IMR-90 (cell line): ENCODE measurements around the gene ZNF761. TPM values are rescaled to one million over a fixed set of nuclear protein-coding genes. Genes with fewer than 3 reads are reported as not detected.
"Not testable (repeated sequence)": the region's sequence is repeated elsewhere in the genome, so short reads cannot be mapped to it uniquely, and the experiment has no call there.

Experiments
- ATAC-seq: fragments of 200-7000 bp; cut with Tn5 transposase; 2 replicates; pipeline ENCODE4 v1.9.1; 2020; ENCODE audit warnings: low read depth, mild to moderate bottlenecking, moderate library complexity
- BruUV-seq: library from RNA; stranded (reverse); fragments of 400-500 nt; replicated peaks from 2 replicates; lab custom pipeline; 2021; lab: Mats Ljungman, UMichigan
- CTCF ChIA-PET: fragments of 300-600 bp; formaldehyde crosslinking; extraction: SDS; loops from one replicate; lab custom pipeline; 2021; ENCODE audit warnings: antibody characterized with exemption; lab: Yijun Ruan, JAX
- POLR2A ChIA-PET: fragments of 300-600 bp; sonication (Branson Sonifier 250); formaldehyde crosslinking; loops from one replicate; lab custom pipeline; 2022; ENCODE audit warnings: antibody characterized with exemption; ENCODE audit not compliant: unreplicated experiment; lab: Charles Lee
- DNase-seq: peaks from one replicate; pipeline ENCODE4 v3.0.0; 2013
- H2AFZ ChIP-seq: replicated peaks from 2 replicates; pipeline ENCODE3; 2013; ENCODE audit warnings: low read length, mild to moderate bottlenecking; ENCODE audit not compliant: poor library complexity
- H2AK5ac ChIP-seq: 2 replicates; pipeline ENCODE4 v1.6.1; 2013; ENCODE audit warnings: low read depth, low read length, inconsistent platforms
- H2AK9ac ChIP-seq: replicated peaks from 2 replicates; pipeline ENCODE3; 2013; ENCODE audit warnings: mild to moderate bottlenecking, low read depth, low read length, moderate library complexity; ENCODE audit not compliant: poor library complexity
- H2BK120ac ChIP-seq: 2 replicates; pipeline ENCODE4 v1.6.1; 2013; ENCODE audit warnings: low read depth, low read length, inconsistent platforms
- H2BK15ac ChIP-seq: 3 replicates; pipeline ENCODE4 v1.6.1; 2013; ENCODE audit warnings: low read depth, low read length, inconsistent platforms
- H2BK20ac ChIP-seq: 2 replicates; pipeline ENCODE4 v1.6.1; 2013; ENCODE audit warnings: low read depth, mild to moderate bottlenecking, inconsistent platforms, low read length, moderate library complexity
- H2BK5ac ChIP-seq: 2 replicates; pipeline ENCODE4 v1.6.1; 2013; ENCODE audit warnings: mild to moderate bottlenecking, low read depth, low read length, inconsistent platforms; ENCODE audit not compliant: poor library complexity, severe bottlenecking
- H3K14ac ChIP-seq: replicated peaks from 2 replicates; pipeline ENCODE4 v1.6.1; 2013; ENCODE audit warnings: low read depth, low read length, inconsistent platforms
- H3K18ac ChIP-seq: 2 replicates; pipeline ENCODE4 v1.6.1; 2013; ENCODE audit warnings: low read depth, low read length, control low read depth
- H3K23ac ChIP-seq: 2 replicates; pipeline ENCODE4 v1.6.1; 2013; ENCODE audit warnings: low read depth, low read length, inconsistent platforms
- H3K27ac ChIP-seq: 2 replicates; pipeline ENCODE4 v1.5.1; 2013; ENCODE audit warnings: mild to moderate bottlenecking, control low read depth, low read length; ENCODE audit not compliant: insufficient read depth
- H3K27me3 ChIP-seq: 2 replicates; pipeline ENCODE4 v1.6.1; 2013; ENCODE audit warnings: low read length; ENCODE audit not compliant: control insufficient read depth, insufficient read depth
- H3K36me3 ChIP-seq: 2 replicates; pipeline ENCODE4 v1.6.1; 2013; ENCODE audit warnings: low read length, mixed read lengths; ENCODE audit not compliant: control insufficient read depth, insufficient read depth
- H3K4ac ChIP-seq: 2 replicates; pipeline ENCODE4 v1.6.1; 2013; ENCODE audit warnings: low read depth, low read length, inconsistent platforms
- H3K4me1 ChIP-seq: 2 replicates; pipeline ENCODE4 v1.6.1; 2013; ENCODE audit warnings: low read length, mixed read lengths; ENCODE audit not compliant: control insufficient read depth, insufficient read depth
- H3K4me2 ChIP-seq: 2 replicates; pipeline ENCODE4 v1.6.1; 2013; ENCODE audit warnings: low read depth, mild to moderate bottlenecking, control low read depth, low read length, moderate library complexity
- H3K4me3 ChIP-seq: 2 replicates; pipeline ENCODE4 v1.5.1; 2013; ENCODE audit warnings: low read depth, mild to moderate bottlenecking, control low read depth, low read length, moderate library complexity; ENCODE audit not compliant: insufficient read depth
- H3K56ac ChIP-seq: 2 replicates; pipeline ENCODE4 v1.6.1; 2013; ENCODE audit warnings: low read length, inconsistent platforms; ENCODE audit not compliant: insufficient read depth; ENCODE audit errors: extremely low read depth
- H3K79me1 ChIP-seq, 2 experiments: 2 replicates each; pipeline ENCODE4 v1.6.1; 2013; ENCODE audit warnings: low read length in 2 of 2, inconsistent platforms in 1 of 2, low read depth in 1 of 2
- H3K9ac ChIP-seq: 2 replicates; pipeline ENCODE4 v1.6.1; 2013; ENCODE audit warnings: low read depth, low read length, control low read depth
- H3K9me1 ChIP-seq: 2 replicates; pipeline ENCODE4 v1.6.1; 2013; ENCODE audit warnings: low read length, inconsistent platforms; ENCODE audit not compliant: insufficient read depth
- H3K9me3 ChIP-seq: 2 replicates; pipeline ENCODE4 v1.6.1; 2013; ENCODE audit warnings: low read length; ENCODE audit not compliant: control insufficient read depth, insufficient read depth
- H4K20me1 ChIP-seq: 2 replicates; pipeline ENCODE4 v1.6.1; 2013; ENCODE audit warnings: low read length, inconsistent platforms; ENCODE audit not compliant: insufficient read depth
- H4K5ac ChIP-seq: 2 replicates; pipeline ENCODE4 v1.6.1; 2013; ENCODE audit warnings: mild to moderate bottlenecking, low read depth, low read length, control low read depth
- H4K8ac ChIP-seq, 2 experiments: 2 replicates each; pipeline ENCODE4 v1.6.1; 2013; ENCODE audit warnings: low read depth in 2 of 2, low read length in 2 of 2, control low read depth in 1 of 2, inconsistent platforms in 1 of 2
- H4K91ac ChIP-seq: 2 replicates; pipeline ENCODE4 v1.6.1; 2013; ENCODE audit warnings: low read depth, low read length, inconsistent platforms; ENCODE audit not compliant: insufficient read depth
- CEBPB ChIP-seq: IDR thresholded peaks from 2 replicates; pipeline ENCODE4 v1.6.1; 2012; ENCODE audit warnings: low read depth, low read length, improper control_type of control experiment
- CTCF ChIP-seq: conservative IDR thresholded peaks from 2 replicates; pipeline ENCODE4 v1.5.1; 2012; ENCODE audit warnings: mild to moderate bottlenecking, low read depth, low read length, improper control_type of control experiment
- MXI1 ChIP-seq: IDR thresholded peaks from 2 replicates; pipeline ENCODE4 v1.6.1; 2012; ENCODE audit warnings: low read depth, mild to moderate bottlenecking, low read length, moderate library complexity, borderline replicate concordance
- POLR2A ChIP-seq: IDR thresholded peaks from 2 replicates; pipeline ENCODE4 v1.6.1; 2012; ENCODE audit warnings: mild to moderate bottlenecking, low read depth, low read length
- USF2 ChIP-seq: fragments of 150-350 bp; IDR thresholded peaks from 2 replicates; pipeline ENCODE4 v1.6.1; 2017; ENCODE audit warnings: mild to moderate bottlenecking, antibody characterized with exemption, low read length, low read depth
- WGBS, 2 experiments: methylation state at CpG; one replicate each; pipeline versions ENCODE4 v1.1.5 to v1.1.7; 2013; ENCODE audit warnings: missing lambda C conversion rate in 2 of 2; ENCODE audit not compliant: insufficient read length in 1 of 2; ENCODE audit errors: extremely low coverage in 2 of 2; 5-methylcytosine and 5-hydroxymethylcytosine counted together
- dilution Hi-C: fragments of 300-500 bp; cut with HindIII; formaldehyde crosslinking; loops from one replicate; pipeline ENCODE4 v1.14.3; 2018; ENCODE audit warnings: low sequenced_read_pairs; ENCODE audit not compliant: unreplicated experiment
- in situ Hi-C: fragments of 300-500 bp; cut with MboI; formaldehyde crosslinking; loops from 3 replicates; pipeline ENCODE4 v1.14.3; 2019; ENCODE audit warnings: low sequenced_read_pairs, inconsistent platforms, mixed read lengths
- intact Hi-C: fragments of 100-400 bp; cut with micrococcal nuclease; formaldehyde crosslinking; loops from 2 replicates; pipeline ENCODE4 v1.10.0; 2022
- polyA plus RNA-seq, 3 experiments: library from polyadenylated mRNA; depleted of rRNA; stranded (reverse); fragments of >200 nt; gene quantifications; 2 replicates each; pipeline ENCODE4 v1.2.3, GENCODE V29; 2012; ENCODE audit warnings: low replicate concordance in 1 of 3
- total RNA-seq: library from RNA; depleted of rRNA; stranded (reverse); fragments of >200 nt; gene quantifications from 2 replicates; pipeline ENCODE4 v1.2.3, GENCODE V29; 2012

The ZNF761 gene
- total and polyA plus RNA-seq, 2 of the 4 experiments (the other 2 are of a cell fraction), result 7.9 to 21.9 TPM

DNA sequence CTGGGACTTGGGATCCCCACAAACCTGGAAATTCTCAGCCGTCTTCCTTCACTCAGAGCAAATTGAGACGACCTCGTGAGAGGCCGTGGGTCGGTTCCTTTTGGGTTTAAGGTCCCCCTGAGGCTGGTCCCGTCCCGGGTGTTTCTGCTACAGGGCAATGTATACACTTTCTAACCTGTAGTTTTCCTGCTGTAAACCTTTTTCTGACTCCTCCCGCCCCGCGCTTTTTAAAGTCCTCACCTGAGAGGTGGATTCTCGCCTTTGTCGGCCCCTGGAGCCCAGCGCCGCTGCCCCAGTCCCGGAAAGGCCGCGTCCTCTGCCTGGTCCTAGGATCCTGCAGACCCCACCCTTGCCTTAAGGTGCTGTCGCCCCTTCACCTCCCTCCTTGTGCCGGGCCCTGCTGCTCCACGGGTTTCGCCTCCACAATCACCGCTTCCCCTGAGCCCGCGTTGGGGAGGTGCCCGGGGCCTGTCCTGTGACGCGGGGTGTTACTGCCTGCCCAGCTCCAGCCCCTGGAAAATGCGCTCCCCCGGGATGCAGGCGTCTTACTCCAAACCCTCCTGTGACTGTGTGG is 391 bp downstream of the ZNF761 start:
- H2BK15ac ChIP-seq, result no peak overlapping the region
- H3K4me3 ChIP-seq, result peak overlapping the region; percentile 87
- H4K5ac ChIP-seq, result 0 out of 2 replicates have a peak overlapping the region, but pooled peaks have one; percentile 27
- peak overlapping the region; percentile 85 for H3K9ac ChIP-seq
- H3K4me1 ChIP-seq, result no peaks in the 10 kb centered on the region
- H3K18ac ChIP-seq, result no peak overlapping the region
- BruUV-seq, result no TSS peak
- 0 out of 2 replicates have a peak overlapping the region, but pooled peaks have one; percentile 53 for H3K56ac ChIP-seq
- peak overlapping the region; percentile 89 for H3K14ac ChIP-seq
- DNase-seq (peak; percentile 13), ATAC-seq (peak; percentile 31)
- no peak for TF ChIP-seq MXI1
- TF ChIP-seq USF2, result no peak
- no peak for TF ChIP-seq CTCF
- TF ChIP-seq CEBPB, result no peak
- no peak for TF ChIP-seq POLR2A
- H3K9me3 ChIP-seq, result no peaks in the 10 kb centered on the region
- peak overlapping the region; percentile 39; the same call in 1 of the 2 replicates for H4K91ac ChIP-seq
- dilution Hi-C loops, result no loop called here
- H2AFZ ChIP-seq, result peak overlapping the region; percentile 93
- H3K4ac ChIP-seq, result peak overlapping the region; percentile 85
- H3K79me1 ChIP-seq, result peaks cover 0 to 20% of the 10 kb centered on the region in 2 experiments
- H4K20me1 ChIP-seq, result no peaks in the 10 kb centered on the region
- in situ Hi-C loops, result no loop called here
- peak overlapping the region; percentile 88 for H2AK9ac ChIP-seq
- 0% methylated on average over 8 of the region's 30 CpGs; no CpG with 5 or more reads in 1 of the 2 experiments for WGBS, 2 experiments
- peak overlapping the region; percentile 97 for H3K23ac ChIP-seq
- CTCF ChIA-PET, result no interaction called here
- H3K27me3 ChIP-seq, result no peaks in the 10 kb centered on the region
- POLR2A ChIA-PET, result no interaction called here
- no peak overlapping the region for H2BK120ac ChIP-seq
- peak overlapping the region; percentile 65 for H3K4me2 ChIP-seq
- H3K9me1 ChIP-seq, result no peaks in the 10 kb centered on the region
- H3K27ac ChIP-seq, result peak overlapping the region; percentile 57
- peak overlapping the region; percentile 25 for H2BK5ac ChIP-seq
- H4K8ac ChIP-seq, result peak overlapping the region; percentile 67 to 79; a peak in 2 of 4 replicates
- peak overlapping the region; percentile 36; the same call in 1 of the 2 replicates for H2AK5ac ChIP-seq
- intact Hi-C loops, result no loop called here
- no peak overlapping the region for H2BK20ac ChIP-seq
- peaks cover 14% of the 10 kb centered on the region for H3K36me3 ChIP-seq

GRCh38 chr19:53443809-53444208 is 12.0 kb downstream of the ZNF761 start:
- POLR2A ChIA-PET, H2AK5ac ChIP-seq, H4K8ac ChIP-seq, H3K56ac ChIP-seq, H3K4ac ChIP-seq, H3K14ac ChIP-seq, DNase-seq, BruUV-seq, H4K20me1 ChIP-seq, H2AFZ ChIP-seq, H3K79me1 ChIP-seq, intact Hi-C loops, H3K4me1 ChIP-seq, H3K4me2 ChIP-seq, H3K9me1 ChIP-seq, H3K27ac ChIP-seq, H4K91ac ChIP-seq, CTCF ChIA-PET, H2BK20ac ChIP-seq, H2BK120ac ChIP-seq, in situ Hi-C loops, H3K9ac ChIP-seq, H3K18ac ChIP-seq, H2BK5ac ChIP-seq, H4K5ac ChIP-seq, H3K4me3 ChIP-seq, H2AK9ac ChIP-seq, H3K27me3 ChIP-seq, ATAC-seq, dilution Hi-C loops, H3K23ac ChIP-seq, H2BK15ac ChIP-seq: not testable (repeated sequence)
- WGBS, 2 experiments, result no CpG with 5 or more reads among the region's 2 CpGs
- H3K9me3 ChIP-seq, result peaks cover 19% of the 10 kb centered on the region
- H3K36me3 ChIP-seq, result peaks cover 53% of the 10 kb centered on the region
